GM18499 (cell line): Measurements from ENCODE around the gene RFX1.
A peak's percentile ranks its signal among the peaks of the same experiment; 100 is the strongest.
"Not testable (repeated sequence)": the region's sequence is repeated elsewhere in the genome, so short reads cannot be mapped to it uniquely, and the experiment has no call there.

Experiments used
- ATAC-seq: cut with Tn5 transposase; IDR thresholded peaks from one replicate; pipeline ENCODE4 v1.9.1; 2021; ENCODE audit warnings: moderate number of reproducible peaks; ENCODE audit not compliant: insufficient read depth, unreplicated experiment

RFX1 gene

GRCh38 chr19:14006085-14006765 lies at the start of gene RFX1:
Gene RFX1 (minus strand): TSS chr19:14006320. CDS start chr19:13993843, 12,477 bp downstream.
- peak; percentile 75 for ATAC-seq

- no peak for ATAC-seq
Observed at GRCh38 chr19:14055396-14055795, 49.3 kb upstream of the RFX1 start.

- no peak for ATAC-seq
Observed at GRCh38 chr19:14054721-14055120, 48.6 kb upstream of the RFX1 start.

GRCh38 chr19:14054099-14054498 lies 48.0 kb upstream of the RFX1 start:
- no peak for ATAC-seq

- no peak for ATAC-seq
Observed at GRCh38 chr19:14053500-14053899, 47.4 kb upstream of the RFX1 start.

GRCh38 chr19:14053032-14053431 lies 46.9 kb upstream of the RFX1 start:
- no peak for ATAC-seq

GRCh38 chr19:14052470-14052869 lies 46.4 kb upstream of the RFX1 start:
- ATAC-seq: no peak

GRCh38 chr19:14051980-14052379 lies 45.9 kb upstream of the RFX1 start:
- ATAC-seq: no peak

GRCh38 chr19:14050961-14051360 lies 44.8 kb upstream of the RFX1 start:
- ATAC-seq: not testable (repeated sequence)

- ATAC-seq: no peak
Observed at GRCh38 chr19:14050512-14050911, 44.4 kb upstream of the RFX1 start.

- ATAC-seq: no peak
Observed at GRCh38 chr19:14048443-14049153, 42.5 kb upstream of the RFX1 start.

GRCh38 chr19:14047866-14048265 lies 41.7 kb upstream of the RFX1 start:
- ATAC-seq: not testable (repeated sequence)

- ATAC-seq: peak; percentile 64
Observed at GRCh38 chr19:14042659-14043608, 36.8 kb upstream of the RFX1 start.

- ATAC-seq: no peak
Observed at GRCh38 chr19:14039181-14039580, 33.1 kb upstream of the RFX1 start.

GRCh38 chr19:14035706-14036105 lies 29.6 kb upstream of the RFX1 start:
- ATAC-seq: no peak

- ATAC-seq: not testable (repeated sequence)
Observed at GRCh38 chr19:14035159-14035558, 29.0 kb upstream of the RFX1 start.

- no peak for ATAC-seq
Observed at GRCh38 chr19:14033946-14034345, 27.8 kb upstream of the RFX1 start.

GRCh38 chr19:14031719-14032480 lies 25.8 kb upstream of the RFX1 start, which contains the start of gene IL27RA:
Gene IL27RA (plus strand): TSS chr19:14031762. CDS start chr19:14031873, 111 bp downstream.
- no peak for ATAC-seq

- ATAC-seq: no peak
Observed at GRCh38 chr19:14030997-14031718, 25.0 kb upstream of the RFX1 start.
